GM21381 (cell line): Measurements from ENCODE around the gene LYSMD2.
"Not testable (repeated sequence)": the region's sequence is repeated elsewhere in the genome, so short reads cannot be mapped to it uniquely, and the experiment has no call there.

Experiments used
- ATAC-seq: cut with Tn5 transposase; IDR thresholded peaks from one replicate; pipeline ENCODE4 v1.9.1; 2021; ENCODE audit warnings: mild to moderate bottlenecking, moderate library complexity; ENCODE audit not compliant: unreplicated experiment

LYSMD2 gene, protein sequence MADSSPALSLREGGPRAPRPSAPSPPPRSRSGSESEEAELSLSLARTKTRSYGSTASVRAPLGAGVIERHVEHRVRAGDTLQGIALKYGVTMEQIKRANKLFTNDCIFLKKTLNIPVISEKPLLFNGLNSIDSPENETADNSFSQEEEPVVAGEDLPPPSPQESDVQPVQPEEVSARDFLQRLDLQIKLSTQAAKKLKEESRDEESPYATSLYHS

DNA sequence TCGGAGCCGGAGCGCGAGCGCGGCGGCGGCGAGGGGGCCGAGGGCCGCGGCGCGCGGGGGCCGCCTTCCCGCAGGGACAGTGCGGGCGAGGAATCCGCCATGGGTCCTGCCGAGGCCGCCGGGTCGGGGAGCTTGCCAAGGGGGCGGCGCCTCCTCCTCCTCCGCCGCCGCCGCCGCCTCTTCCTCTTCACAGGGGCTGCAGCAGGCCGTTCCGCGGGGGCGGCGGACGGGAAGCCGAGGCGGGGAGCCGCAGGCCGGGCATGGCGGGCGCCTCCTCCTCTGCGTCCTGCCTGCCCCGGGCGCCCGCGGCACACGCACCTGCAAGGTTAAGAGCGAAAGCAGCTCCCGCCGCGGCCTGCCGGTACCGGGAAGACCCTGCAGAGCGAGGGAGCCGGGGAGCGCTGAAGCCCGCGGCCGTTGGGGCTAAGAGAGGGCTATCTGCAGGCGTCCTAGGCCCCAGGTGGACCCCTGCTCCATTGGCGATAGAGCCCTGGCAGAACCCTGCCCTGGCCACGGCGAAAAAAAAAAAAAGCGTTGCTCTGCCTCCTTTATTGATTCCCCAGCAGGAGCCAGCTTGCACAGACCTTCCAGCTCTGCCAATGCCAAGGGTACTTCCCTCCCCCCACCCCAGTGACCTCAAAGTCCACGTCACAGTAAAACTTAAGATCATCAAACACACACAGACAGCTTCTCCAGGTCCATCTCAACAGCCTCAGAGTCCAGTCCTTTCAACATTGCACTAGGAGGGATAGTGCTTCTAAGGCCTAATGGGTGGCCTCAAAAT lies at the start of gene LYSMD2:
Gene LYSMD2 (minus strand): TSS at position 134 of the 784 bp plus-strand sequence. CDS start 33 bp downstream, at position 101.
- ATAC-seq: peak; percentile 44

DNA sequence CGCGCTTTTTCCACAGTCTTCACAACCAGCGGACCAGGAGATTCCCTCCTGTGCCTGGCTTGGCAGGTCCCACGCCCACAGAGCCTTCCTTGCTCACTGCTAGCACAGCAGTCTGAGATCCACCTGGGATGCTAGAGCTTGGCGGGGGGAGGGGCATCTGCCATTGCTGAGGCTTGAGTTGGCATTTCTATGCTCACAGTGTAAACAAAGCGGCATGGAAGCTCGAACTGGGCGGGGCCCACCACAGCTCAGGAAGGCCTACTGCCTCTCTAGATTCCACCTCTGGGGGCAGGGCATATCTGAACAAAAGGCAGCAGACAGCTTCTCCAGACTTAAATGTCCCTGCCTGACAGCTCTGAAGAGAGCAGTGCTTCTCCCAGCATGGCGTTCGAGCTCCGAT lies 49.7 kb upstream of the LYSMD2 start:
- ATAC-seq: not testable (repeated sequence)

DNA sequence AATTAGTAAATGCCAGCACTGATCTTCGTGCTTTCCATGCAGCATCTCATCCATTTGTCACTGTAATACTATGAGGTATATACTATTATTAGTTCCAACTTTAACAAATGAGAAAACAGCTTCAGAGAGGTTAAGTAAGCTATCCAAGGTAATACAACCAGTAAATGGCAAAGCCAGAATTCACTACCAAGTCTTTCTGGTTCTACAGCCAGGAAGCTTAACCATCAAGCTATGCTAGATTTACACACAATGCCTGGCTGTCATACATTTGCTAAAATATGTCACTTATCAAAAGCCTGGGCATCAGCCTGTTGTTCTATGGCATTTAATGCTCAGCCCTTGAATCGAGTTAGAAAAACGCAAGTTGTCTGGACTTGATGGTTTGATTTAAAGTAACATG lies 46.5 kb upstream of the LYSMD2 start:
- no peak for ATAC-seq

DNA sequence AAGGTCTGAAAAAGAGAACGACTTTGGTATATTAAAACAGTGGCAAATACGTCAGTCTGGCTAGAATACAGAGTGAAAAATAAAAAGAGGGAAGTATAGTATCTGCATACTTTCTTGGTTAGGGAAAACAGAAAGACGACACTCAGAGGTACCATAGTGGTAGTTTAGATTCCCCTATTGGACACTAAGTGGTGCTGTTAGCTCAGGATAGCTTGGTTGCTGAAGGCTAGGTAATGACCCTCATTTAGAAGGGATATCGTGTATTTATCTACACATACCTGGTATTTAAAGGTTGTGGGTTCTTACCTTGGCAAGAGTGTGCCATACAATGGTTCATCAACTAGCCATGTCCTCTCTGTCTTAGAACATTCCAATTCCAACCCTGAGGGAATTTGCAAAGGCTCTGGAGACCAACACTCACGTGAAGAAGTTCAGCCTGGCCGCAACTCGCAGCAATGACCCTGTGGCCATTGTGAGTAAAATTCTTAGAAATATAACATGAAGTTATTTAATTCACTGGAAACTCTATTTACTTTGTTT lies 45.0 kb upstream of the LYSMD2 start:
- no peak for ATAC-seq

DNA sequence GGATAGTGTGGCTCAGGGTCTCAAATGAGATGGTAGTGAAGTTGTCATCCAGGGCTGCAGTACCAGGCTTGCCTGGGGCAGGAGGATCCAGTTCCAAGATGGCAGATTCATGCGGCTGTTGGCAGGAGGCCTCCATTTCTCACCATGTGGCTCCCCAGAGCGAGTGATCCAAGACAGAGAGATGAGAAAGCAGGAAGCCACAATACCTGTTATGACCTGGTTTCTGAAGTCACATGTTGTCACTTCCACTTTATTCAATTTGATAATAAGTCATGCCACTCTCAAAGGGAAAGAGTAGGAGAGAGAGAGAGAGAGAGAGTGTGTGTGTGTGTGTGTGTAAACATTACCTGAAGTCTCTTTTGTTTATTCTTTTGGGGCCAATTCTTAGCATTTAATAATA lies 44.1 kb upstream of the LYSMD2 start:
- no peak for ATAC-seq

DNA sequence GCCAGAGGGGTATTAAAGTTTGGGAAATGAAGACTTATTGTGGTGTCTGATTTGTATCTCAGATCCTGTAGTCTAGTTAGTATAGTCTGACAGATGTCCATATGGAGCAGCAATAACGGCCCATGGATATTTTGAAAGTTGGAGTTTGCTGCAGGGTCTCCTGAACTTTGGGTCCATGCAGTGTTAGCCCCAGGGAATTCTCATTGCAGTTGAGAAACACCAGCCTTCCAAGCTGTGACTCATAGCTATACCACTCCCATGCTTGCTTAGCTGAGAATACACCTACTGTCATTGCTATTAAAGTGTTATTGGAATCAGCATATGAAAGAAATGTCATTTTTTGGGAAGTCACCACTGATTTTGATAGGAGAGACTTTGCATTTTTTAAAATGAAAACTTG lies 43.2 kb upstream of the LYSMD2 start:
- no peak for ATAC-seq

DNA sequence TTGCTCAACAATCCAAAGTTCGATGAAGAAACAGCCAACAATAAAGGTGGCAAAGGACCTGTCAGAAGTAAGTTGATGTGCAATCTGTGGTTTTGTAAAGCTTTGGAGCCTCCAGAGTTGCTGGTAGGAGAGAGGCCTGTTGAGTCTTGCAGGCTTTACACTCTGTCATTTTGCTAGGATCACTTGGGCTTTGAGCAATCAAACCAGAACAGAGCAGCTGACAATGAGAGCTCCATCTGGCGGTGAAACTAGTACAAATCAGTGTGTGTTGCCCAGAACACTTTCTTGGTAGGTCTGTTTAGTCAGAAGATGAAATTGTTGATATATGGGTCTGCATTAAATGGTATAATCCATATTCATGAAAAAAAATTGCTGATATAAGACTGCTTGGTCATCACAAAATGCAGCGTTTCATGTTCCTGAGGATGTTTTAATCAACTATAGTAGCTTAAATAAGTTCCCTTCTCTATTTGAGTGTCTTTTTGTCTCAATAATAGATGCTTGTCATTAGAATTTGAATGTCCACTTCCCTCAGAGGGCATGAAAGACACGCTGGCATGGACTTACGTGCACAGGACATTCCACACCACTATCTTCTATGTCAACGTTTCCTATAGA lies 39.6 kb upstream of the LYSMD2 start:
- ATAC-seq: no peak

DNA sequence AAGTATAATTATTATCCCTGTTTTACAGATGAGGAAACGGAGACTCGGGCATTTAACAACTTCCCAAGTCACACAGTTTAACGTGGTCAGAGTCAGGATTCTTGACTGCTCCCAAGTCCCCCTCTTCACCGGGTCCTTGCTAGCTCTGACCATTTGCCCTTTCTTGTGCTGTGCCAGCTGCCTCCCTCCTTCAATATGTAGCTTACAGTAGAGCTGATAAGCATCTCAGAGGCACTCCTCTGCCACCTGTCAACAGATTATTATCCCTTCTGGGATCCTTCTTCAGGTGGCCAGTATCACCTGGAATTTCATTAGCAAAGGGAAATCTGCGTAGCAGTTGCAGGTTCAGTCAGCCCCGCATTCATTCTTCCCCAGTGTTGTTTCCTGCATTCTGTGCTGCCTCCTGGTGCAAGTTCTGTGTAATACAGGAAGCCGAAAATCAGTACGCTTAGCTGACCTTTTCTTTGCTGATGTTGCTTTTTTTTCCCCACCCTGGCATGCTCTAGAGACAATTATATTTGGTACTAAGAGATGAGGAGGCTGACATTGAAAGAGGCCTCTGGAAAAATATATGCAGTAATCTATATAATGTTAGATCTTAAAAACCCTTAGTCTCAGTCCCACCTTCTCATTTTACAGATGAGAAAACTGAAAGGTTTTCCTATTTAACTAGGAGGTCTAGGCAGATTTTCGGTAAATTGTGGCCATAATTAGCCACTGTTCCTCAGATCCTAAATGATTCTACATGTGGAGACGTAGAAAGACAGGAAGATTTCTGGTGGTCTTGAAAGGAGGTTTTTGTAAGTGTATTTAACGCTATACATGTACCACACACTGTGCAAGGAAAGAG lies 38.7 kb upstream of the LYSMD2 start:
- peak; percentile 64 for ATAC-seq

DNA sequence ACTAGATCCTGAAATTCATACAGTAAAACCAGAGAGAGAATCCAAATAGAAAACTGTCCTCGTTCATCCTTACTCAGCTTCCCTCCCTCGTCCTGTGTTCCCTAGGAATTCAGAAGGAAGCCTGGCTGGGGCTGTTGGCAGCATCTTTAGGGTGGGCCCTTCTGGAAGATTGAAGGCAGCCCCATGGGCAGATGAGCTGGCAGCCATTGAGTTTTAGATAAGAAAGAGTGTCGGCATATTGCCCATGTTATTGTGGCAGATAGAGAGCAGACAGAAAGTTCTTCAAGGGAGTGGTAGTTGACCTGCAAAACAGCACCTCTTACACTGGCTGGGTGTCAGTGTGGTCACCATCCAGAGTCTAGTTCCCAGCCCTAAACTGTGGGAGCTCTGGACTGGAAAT lies 37.5 kb upstream of the LYSMD2 start:
- no peak for ATAC-seq

DNA sequence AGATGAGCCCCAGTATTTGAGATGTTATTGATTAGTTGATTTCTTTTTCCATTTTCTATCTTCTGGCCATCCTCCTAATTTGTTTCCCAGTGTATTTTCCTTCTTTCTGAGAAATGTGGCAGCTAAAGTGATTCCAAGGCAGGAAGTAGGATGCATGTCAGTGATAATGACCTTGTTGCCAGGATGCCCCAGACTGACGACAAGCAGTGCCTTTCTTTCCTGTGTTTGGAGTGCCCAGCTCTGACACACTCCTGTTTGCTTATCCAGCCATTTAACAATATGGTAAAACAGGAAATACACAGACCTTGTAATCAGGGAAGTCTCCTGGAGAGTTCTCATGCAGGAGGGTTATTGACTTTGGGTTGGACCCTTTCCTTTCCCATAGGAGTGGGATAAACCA lies 34.3 kb upstream of the LYSMD2 start:
- no peak for ATAC-seq

DNA sequence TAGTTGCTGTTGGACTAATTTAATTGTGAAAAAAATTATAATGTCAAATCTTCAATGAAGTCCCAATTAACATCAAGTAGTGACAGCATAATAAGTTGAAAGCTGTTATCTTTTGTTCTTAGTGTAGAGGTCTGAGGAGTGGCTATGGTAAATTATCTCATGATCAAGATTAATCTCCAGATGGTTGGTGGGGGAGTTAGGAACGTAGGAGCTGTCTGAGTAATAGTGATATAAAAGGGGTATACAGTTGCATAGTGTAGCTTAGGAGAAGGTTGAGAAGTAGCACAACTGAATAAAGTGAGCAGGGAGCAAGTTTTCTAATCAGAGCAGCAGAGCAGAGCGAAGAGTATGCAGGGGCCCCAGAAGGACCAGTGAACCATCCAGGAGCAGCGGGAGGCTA lies 33.4 kb upstream of the LYSMD2 start:
- ATAC-seq: no peak

DNA sequence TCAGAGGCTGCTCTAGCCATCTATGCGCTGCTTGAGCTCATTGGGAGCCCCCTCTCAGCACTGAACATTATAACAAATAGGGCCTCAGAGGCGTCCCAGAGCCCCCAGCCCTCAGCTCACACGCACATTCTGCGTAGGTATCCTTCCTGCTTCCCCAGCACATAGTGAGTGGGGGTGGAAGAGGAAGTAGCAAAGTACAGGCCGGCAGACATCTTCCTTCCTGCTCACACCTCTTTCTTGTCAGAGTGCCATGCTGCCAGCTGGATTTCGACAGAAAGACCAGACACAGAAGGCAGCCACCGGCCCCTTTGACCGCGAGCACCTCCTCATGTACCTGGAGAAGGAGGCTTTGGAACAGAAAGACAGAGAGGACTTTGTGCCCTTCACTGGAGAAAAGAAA lies 30.6 kb upstream of the LYSMD2 start:
- no peak for ATAC-seq

DNA sequence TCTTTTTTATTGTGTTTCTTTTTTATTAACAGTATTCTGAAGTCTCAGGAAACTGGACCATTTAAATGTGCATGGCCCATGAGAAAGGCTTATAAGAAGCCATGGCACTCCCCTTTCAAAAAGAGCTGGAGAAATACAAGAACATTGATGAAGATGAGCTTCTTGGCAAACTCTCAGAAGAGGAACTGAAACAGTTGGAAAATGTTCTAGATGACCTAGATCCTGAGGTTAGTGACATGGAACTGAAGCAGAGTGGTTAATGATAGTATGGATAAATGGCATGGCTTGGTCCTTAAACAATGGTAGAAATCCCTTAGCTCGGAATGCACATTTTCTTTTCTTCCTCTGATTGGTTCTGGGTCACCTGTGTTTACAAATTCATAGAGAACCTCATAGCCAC lies 28.9 kb upstream of the LYSMD2 start:
- ATAC-seq: no peak

DNA sequence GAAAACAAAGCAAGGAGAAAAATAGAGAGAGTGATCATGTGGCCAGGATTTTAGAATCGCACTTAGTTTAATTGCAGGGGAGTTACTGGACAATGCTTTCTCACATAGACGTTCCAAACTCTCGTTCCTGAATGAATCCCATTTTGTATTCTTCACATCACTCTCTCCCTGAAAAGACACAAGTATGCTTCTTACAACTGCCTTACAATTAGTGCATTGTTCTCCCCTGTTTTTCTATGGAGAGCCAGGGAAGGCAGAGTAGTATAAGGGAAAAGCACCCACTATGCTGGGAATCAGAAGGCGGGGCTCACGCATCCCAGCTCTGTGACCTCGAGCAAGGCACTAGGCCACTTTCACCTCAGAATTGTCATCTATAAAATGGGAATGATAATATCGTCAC lies 28.3 kb upstream of the LYSMD2 start:
- no peak for ATAC-seq

DNA sequence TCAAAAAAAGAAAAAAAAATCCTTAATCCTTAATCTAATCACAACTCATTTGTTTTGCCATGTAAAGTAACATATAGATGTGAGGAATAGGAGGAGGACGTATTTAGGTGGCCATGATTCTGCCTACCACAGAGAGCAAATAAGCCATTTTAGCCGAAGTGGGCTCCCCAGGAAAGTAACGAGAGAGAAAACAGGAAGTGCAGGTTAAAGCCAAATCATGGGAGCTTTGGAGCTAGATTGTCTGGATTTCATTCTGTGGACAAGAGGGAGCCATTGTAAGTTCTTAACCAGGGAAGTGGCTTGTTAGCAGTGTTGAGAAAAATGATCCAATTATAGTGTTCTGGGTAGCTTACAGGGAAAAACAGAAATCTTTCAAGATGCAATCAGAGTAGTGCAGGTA lies 23.4 kb upstream of the LYSMD2 start:
- ATAC-seq: no peak

DNA sequence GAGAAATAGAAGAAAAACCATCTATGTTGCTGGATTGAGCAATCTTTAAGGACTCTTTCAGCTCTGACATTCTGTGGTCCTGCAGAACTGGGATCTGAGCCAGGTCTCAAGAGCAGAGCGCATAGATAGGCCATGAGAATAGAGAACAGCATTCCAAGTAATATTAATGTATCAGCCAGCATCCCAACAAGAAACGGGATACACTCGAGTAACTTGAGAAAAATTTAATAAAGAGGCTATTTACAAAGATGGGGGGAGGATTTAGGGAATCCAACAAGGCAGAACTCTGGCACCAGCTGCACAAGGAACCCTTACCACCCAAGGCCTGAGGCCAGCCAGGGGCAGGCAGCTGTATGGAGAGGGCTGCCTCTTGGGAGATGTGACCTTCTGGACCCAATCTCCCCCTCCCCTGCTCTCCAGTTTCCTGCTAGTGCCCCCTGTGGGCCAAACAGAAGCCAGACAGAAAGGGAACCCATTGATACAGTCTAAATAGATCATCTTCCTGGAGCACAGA lies 22.2 kb upstream of the LYSMD2 start:
- no peak for ATAC-seq

DNA sequence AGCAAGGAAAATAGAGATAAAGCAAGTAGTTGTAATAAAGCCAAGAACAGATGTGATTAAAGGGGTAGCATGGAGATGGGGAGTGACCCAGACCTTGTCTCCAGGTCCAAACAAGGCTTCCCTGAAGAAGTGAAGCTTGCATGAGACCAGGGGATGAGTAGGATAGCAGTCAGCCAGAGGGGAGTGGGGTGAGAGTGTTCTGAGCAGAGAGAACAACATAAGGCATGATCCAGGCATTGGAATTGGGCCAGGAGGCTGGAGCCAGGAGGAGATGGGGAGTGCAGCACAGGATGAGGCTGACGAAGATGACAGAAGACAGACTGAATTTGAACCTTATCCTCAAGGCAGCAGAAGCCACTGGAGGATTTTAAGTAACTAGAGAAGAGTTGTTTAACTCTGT lies 21.2 kb upstream of the LYSMD2 start:
- no peak for ATAC-seq

DNA sequence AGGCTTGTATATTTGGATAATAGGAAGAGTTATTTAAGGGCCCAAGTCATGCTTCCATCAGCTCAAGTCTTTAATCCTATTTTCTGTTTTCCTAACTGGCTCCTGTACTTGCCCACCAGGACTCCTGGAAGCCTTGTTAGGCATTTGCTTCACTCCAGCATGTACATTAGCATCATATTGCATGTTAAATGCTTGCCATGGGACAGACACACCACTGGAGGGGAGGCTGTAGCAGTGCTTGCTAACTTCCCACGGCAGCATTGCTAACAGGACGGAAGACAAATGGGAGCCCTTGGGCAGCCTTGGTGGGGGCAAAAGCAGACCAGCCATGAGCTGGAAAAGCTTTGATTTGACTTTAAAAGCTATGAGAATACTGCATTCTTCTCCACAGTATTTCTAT lies 20.0 kb upstream of the LYSMD2 start:
- ATAC-seq: no peak

DNA sequence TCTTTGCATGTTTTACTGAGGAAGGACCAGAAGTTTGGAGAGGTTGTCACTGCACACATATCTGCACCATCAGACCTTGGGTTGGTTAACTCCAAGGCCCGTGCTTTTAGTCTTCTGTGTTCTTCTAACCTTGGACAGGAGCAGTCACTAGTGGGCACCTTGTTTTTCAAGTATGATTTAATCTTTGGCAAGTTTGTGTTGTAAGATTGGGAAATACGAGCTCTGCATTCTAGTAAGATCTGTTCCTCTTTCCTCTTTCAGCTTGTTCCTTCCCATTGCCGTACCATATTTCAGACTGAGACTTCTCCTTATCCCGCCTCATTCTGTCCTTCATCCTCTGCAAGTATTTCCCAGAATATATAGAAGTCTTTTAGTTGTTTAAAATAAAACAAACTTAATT lies 19.0 kb upstream of the LYSMD2 start:
- no peak for ATAC-seq

DNA sequence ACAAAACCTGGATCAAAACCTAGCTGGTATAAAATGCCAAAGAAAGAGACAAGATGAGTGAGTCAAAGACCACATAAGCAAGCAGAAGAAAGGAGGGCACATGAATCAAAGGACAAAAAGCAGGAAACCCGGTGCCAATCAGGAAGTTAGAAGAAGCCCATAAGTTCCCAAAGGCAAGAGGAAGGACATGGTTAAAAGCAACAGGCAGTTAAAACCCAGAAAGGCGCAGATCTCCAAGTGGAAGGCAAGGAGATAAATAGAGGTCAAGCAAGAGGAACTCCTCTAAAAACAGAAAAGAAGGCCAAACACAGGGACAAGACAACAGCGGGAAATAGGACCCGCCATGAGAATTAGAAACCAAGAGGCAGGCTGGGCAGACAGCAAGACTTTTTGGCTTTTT lies 18.3 kb upstream of the LYSMD2 start:
- ATAC-seq: no peak

DNA sequence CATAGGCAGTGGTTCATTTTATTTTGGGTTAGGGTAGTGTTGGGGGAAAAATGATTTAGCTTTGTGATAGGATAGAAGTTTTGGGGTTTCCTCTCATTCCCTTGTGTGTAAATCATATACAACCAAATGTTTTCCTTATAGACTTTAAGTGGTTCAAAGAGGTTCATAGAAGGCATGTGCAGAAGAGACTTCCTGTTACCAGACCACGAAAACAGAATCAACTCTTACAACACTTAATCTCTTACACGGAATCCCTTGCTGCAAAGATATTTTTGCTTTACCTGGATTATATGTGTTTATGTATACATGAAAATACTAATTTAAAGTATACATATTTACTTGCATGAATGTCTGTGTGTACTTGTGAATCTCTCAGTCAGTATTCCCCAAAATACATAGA lies 16.8 kb upstream of the LYSMD2 start:
- ATAC-seq: no peak
